Keratinocyte (primary cell): ENCODE measurements around the gene SASH1. TPM values are rescaled to one million over a fixed set of nuclear protein-coding genes. Genes with fewer than 3 reads are reported as not detected.

ENCODE experiments used
- DNase-seq: peaks from one replicate; pipeline ENCODE4 v3.0.0-alpha.2; 2011; ENCODE audit warnings: low read depth, missing footprints, low spot score
- FAIRE-seq: peaks from 2 replicates; lab custom pipeline; 2011; peaks lifted over from hg19 to GRCh38; lab: Jason Lieb, UNC
- H2AFZ ChIP-seq: 2 replicates; pipeline ENCODE4 v1.6.0; 2012; ENCODE audit warnings: low read length, control low read depth, inconsistent platforms; ENCODE audit not compliant: control insufficient read depth
- H3K27ac ChIP-seq: 2 replicates; pipeline ENCODE4 v1.5.1; 2011; ENCODE audit warnings: low read length; ENCODE audit not compliant: control insufficient read depth, insufficient read depth
- H3K27me3 ChIP-seq: 3 replicates; pipeline ENCODE4 v1.6.0; 2011; ENCODE audit warnings: low read length; ENCODE audit not compliant: control insufficient read depth, insufficient read depth; ENCODE audit errors: extremely low read depth
- H3K36me3 ChIP-seq, 2 experiments: 2 replicates in 1 of 2; 3 replicates in 1 of 2; pipeline ENCODE4 v1.5.1; 2011; ENCODE audit warnings: low read length in 2 of 2, mild to moderate bottlenecking in 1 of 2; ENCODE audit not compliant: control insufficient read depth in 2 of 2, insufficient read depth in 2 of 2; ENCODE audit errors: extremely low read depth in 1 of 2
- H3K4me1 ChIP-seq: 3 replicates; pipeline ENCODE4 v1.5.1; 2011; ENCODE audit warnings: low read length; ENCODE audit not compliant: control insufficient read depth, insufficient read depth; ENCODE audit errors: extremely low read depth
- H3K4me2 ChIP-seq: 3 replicates; pipeline ENCODE4 v1.6.0; 2011; ENCODE audit warnings: low read depth, low read length; ENCODE audit not compliant: control insufficient read depth, insufficient read depth; ENCODE audit errors: extremely low read depth
- H3K4me3 ChIP-seq, 3 experiments: fragments of 200-600 bp in 1 of 3; sonication (generic) in 1 of 3; 2 replicates in 2 of 3; 3 replicates in 1 of 3; pipeline ENCODE4 v1.5.1; 2011 to 2016; ENCODE audit warnings: low read length in 3 of 3, mild to moderate bottlenecking in 3 of 3, control low read depth in 2 of 3, inconsistent platforms in 1 of 3, low read depth in 1 of 3, mixed read lengths in 1 of 3, mixed run types in 1 of 3, moderate library complexity in 1 of 3; ENCODE audit not compliant: control insufficient read depth in 2 of 3, insufficient read depth in 2 of 3; ENCODE audit errors: extremely low read depth in 1 of 3
- H3K79me2 ChIP-seq: 2 replicates; pipeline ENCODE4 v1.6.0; 2012; ENCODE audit warnings: low read length; ENCODE audit not compliant: control insufficient read depth, insufficient read depth
- H3K9ac ChIP-seq: 3 replicates; pipeline ENCODE4 v1.6.0; 2011; ENCODE audit warnings: low read length; ENCODE audit not compliant: control insufficient read depth, insufficient read depth; ENCODE audit errors: extremely low read depth
- H3K9me1 ChIP-seq: 3 replicates; pipeline ENCODE4 v1.6.0; 2011; ENCODE audit warnings: low read length; ENCODE audit not compliant: control insufficient read depth, insufficient read depth; ENCODE audit errors: extremely low read depth
- H3K9me3 ChIP-seq: 2 replicates; pipeline ENCODE4 v1.5.1; 2012; ENCODE audit warnings: low read depth, low read length; ENCODE audit not compliant: control insufficient read depth
- H4K20me1 ChIP-seq: 3 replicates; pipeline ENCODE4 v1.6.0; 2011; ENCODE audit warnings: low read length; ENCODE audit not compliant: control insufficient read depth, insufficient read depth; ENCODE audit errors: extremely low read depth
- CTCF ChIP-seq, 3 experiments: IDR thresholded peaks in 1 of 3; conservative IDR thresholded peaks in 1 of 3; optimal IDR thresholded peaks in 1 of 3; 2 replicates in 2 of 3; 3 replicates in 1 of 3; pipeline versions ENCODE3 to v1.5.1; 2011; ENCODE audit warnings: low read length in 3 of 3, mild to moderate bottlenecking in 3 of 3, moderate library complexity in 2 of 3, control low read depth in 1 of 3, inconsistent platforms in 1 of 3; ENCODE audit not compliant: insufficient read depth in 2 of 3; ENCODE audit errors: extremely low read depth in 1 of 3
- EZH2 ChIP-seq: IDR thresholded peaks from one replicate; pipeline ENCODE4 v1.6.1; 2012; ENCODE audit warnings: inconsistent platforms, mild to moderate bottlenecking, low read length, moderate library complexity
- dilution Hi-C: fragments of 300-500 bp; cut with MboI; formaldehyde crosslinking; loops from one replicate; pipeline ENCODE4 v1.7.0; 2020; ENCODE audit warnings: low sequenced_read_pairs; ENCODE audit not compliant: extremely low pct_ligation_motif_present
- polyA plus RNA-seq, 5 experiments: library from polyadenylated mRNA; depleted of rRNA in 3 of 5; stranded (reverse) in 3 of 5; stranded (forward) in 1 of 5; unstranded in 1 of 5; fragments of >200 nt; gene quantifications; 1 replicate in 1 of 5; 2 replicates in 3 of 5; 3 replicates in 1 of 5; pipeline versions ENCODE4 v1.2.1 to v1.2.3, GENCODE V29; 2011 to 2012; ENCODE audit warnings: missing spikeins in 2 of 5, low read depth in 1 of 5, low replicate concordance in 1 of 5

Gene SASH1
- polyA plus RNA-seq, 1 donor (not counting 4 experiments of a cell fraction or from before 2014, with no cell fraction given): 4.4 TPM

DNA sequence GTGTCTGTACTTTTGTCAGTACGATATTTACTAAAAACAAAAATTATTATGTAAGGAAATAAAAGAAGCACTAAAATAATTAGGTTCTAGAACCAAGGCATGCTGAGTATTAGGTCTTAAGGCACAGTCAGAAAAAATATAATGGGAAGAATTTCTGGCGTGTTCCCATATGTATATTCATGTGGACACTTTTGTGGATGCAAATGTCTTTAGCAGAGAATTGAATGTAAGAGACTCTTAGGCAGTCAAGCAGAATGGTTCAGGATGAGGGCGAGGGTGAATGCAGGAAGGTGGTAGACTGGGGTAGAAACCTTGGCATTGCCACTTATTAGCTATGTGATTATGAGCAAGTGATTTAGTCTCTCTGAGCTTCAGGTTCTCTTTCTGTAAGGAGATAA, 71.5 kb downstream of the SASH1 start:
- Histone ChIP-seq H3K27ac (no peak overlapping the region), H3K36me3 (no peaks in the 10 kb centered on the region), H3K9me1 (peaks cover 3% of the 10 kb centered on the region), H3K9ac (no peak overlapping the region), H3K9me3 (no peaks in the 10 kb centered on the region), H2AFZ (no peak overlapping the region), H3K4me2 (no peak overlapping the region), H3K4me1 (peaks cover 25% of the 10 kb centered on the region), H3K79me2 (no peaks in the 10 kb centered on the region), H3K4me3 (no peak overlapping the region), H3K27me3 (no peaks in the 10 kb centered on the region), H4K20me1 (no peaks in the 10 kb centered on the region)
- FAIRE-seq (no peak), DNase-seq (no peak)
- dilution Hi-C loops: no loop called here
- TF ChIP-seq EZH2 (no peak), CTCF (optimal IDR thresholded peaks at IDR 0.05 in 1 of 3, IDR thresholded peaks at IDR 0.05 in 1 of 3, conservative IDR thresholded peaks at IDR 0.05 in 1 of 3; ENCODE audit: extremely low read depth in 1 of 3, insufficient read depth in 2 of 3, low read length in 3 of 3) (no peak)

- no peaks in the 10 kb centered on the region for H3K27me3 ChIP-seq
- H3K27ac ChIP-seq: peak overlapping the region; percentile 6
- peak overlapping the region in 1 of 3 experiments; percentile 49 for H3K4me3 ChIP-seq
- H4K20me1 ChIP-seq: no peaks in the 10 kb centered on the region
- TF ChIP-seq CTCF (optimal IDR thresholded peaks at IDR 0.05 in 1 of 3, IDR thresholded peaks at IDR 0.05 in 1 of 3, conservative IDR thresholded peaks at IDR 0.05 in 1 of 3; ENCODE audit: extremely low read depth in 1 of 3, insufficient read depth in 2 of 3, low read length in 3 of 3) (no peak), EZH2 (no peak)
- H3K4me2 ChIP-seq: peak overlapping the region; percentile 71
- H3K9ac ChIP-seq: no peak overlapping the region
- no peaks in the 10 kb centered on the region for H3K36me3 ChIP-seq
- peaks cover 25% of the 10 kb centered on the region for H3K4me1 ChIP-seq
- no peaks in the 10 kb centered on the region for H3K9me3 ChIP-seq
- peaks cover 3% of the 10 kb centered on the region for H3K9me1 ChIP-seq
- dilution Hi-C loops: no loop called here
- H3K79me2 ChIP-seq: no peaks in the 10 kb centered on the region
- H2AFZ ChIP-seq: no peak overlapping the region
- DNase-seq: no peak
- FAIRE-seq: no peak
These were observed 72.2 kb downstream of the SASH1 start for GRCh38 chr6:148414836-148415235.
